HPDE6-E6E7 (cell line): ENCODE measurements around the gene SLC16A11.

ENCODE experiments used
- DNase-seq: peaks from one replicate; pipeline ENCODE4 v3.0.0; 2011; ENCODE audit warnings: missing footprints; ENCODE audit errors: extremely low spot score

Gene SLC16A11

GRCh38 chr17:7026471-7027115, 17.3 kb downstream of the SLC16A11 start:
- DNase-seq: no peak

- no peak for DNase-seq
Observed at GRCh38 chr17:7025245-7025644, 18.6 kb downstream of the SLC16A11 start.

GRCh38 chr17:7024402-7024785, 19.5 kb downstream of the SLC16A11 start:
- DNase-seq: no peak

GRCh38 chr17:7023576-7024401, 20.1 kb downstream of the SLC16A11 start:
- DNase-seq: no peak

- no peak for DNase-seq
Observed at GRCh38 chr17:7022781-7023571, 20.9 kb downstream of the SLC16A11 start, which contains the start of gene BCL6B. TSS of gene BCL6B (plus strand) at chr17:7023050. CDS start at chr17:7023672, 622 bp downstream.

GRCh38 chr17:7021993-7022778, 21.7 kb downstream of the SLC16A11 start:
- peak; percentile 76 for DNase-seq

- DNase-seq: no peak
Observed at GRCh38 chr17:7020894-7021664, 22.8 kb downstream of the SLC16A11 start.

- no peak for DNase-seq
Observed at GRCh38 chr17:7019839-7020519, 23.9 kb downstream of the SLC16A11 start.

- DNase-seq: no peak
Observed at GRCh38 chr17:7019367-7019766, 24.5 kb downstream of the SLC16A11 start.

GRCh38 chr17:7018331-7018964, 25.4 kb downstream of the SLC16A11 start:
- DNase-seq: no peak

GRCh38 chr17:7017827-7018200, 26.1 kb downstream of the SLC16A11 start:
- no peak for DNase-seq

GRCh38 chr17:7016886-7017826, 26.7 kb downstream of the SLC16A11 start:
- DNase-seq: no peak

- no peak for DNase-seq
Observed at GRCh38 chr17:7016418-7016817, 27.5 kb downstream of the SLC16A11 start.

GRCh38 chr17:7014995-7015958, 28.6 kb downstream of the SLC16A11 start:
- no peak for DNase-seq

- peak; percentile 90 for DNase-seq
Observed at GRCh38 chr17:7014261-7014994, 29.5 kb downstream of the SLC16A11 start.

GRCh38 chr17:7011942-7012254, 32.0 kb downstream of the SLC16A11 start:
- DNase-seq: no peak

- DNase-seq: no peak
Observed at GRCh38 chr17:7011415-7011814, 32.5 kb downstream of the SLC16A11 start.
